ENCODE data around the gene FGF21.
"Not testable (repeated sequence)": the region's sequence is repeated elsewhere in the genome, so short reads cannot be mapped to it uniquely, and the experiment has no call there.

Gene FGF21

DNA sequence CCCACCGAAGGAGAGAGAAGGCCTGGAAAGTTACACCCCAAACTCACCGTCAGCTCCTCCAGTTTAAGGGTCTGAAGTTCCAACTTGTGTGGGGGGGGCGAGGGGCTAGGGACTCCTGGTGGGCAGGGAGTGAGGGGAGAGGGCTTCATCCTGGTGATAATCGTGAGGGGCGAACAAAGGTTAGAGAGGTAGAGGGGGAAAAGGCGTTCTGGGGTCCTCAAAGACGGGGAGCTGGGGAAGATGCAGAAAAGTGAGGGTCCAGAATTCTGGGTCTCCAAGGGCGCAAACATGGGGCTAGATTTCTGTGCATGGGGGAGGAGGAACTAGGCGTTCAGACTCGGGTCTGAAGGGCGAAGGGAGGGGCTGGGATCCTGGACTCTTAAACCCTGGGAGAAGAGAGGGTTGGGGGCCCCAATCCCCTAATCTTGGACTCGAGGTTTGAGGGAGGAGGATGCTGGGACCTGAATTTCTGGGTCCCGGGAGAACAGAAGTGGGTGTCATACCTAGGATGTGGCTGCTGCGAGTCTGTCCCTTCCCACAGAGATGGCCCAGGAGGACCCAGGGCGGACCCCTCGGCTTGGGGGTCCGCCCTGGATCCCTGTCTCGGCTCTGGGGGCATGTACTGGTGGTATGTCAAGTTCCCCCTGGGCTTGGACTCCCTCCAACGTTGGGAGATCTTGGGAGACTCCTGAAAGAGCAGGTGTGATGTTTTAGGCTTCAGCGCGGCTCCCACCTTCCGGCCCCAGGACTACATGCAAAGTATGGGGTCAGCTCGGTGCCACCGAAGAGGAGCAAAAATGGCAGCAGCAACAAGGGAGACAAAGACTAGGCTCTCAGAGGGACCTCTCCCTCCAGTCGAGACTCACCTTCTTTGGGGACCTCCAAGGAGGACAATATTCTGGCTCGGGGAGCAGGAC is 40.3 kb upstream of the FGF21 start:
- DNase-seq (ENCODE audit: low spot score), result no peak
- in situ Hi-C loops (cut with MboI; ENCODE audit: low pct_unique_long_range_greater_than_20kb, low sequenced_read_pairs, unreplicated experiment), result no loop called here
- TF ChIP-seq, protein P1, sequence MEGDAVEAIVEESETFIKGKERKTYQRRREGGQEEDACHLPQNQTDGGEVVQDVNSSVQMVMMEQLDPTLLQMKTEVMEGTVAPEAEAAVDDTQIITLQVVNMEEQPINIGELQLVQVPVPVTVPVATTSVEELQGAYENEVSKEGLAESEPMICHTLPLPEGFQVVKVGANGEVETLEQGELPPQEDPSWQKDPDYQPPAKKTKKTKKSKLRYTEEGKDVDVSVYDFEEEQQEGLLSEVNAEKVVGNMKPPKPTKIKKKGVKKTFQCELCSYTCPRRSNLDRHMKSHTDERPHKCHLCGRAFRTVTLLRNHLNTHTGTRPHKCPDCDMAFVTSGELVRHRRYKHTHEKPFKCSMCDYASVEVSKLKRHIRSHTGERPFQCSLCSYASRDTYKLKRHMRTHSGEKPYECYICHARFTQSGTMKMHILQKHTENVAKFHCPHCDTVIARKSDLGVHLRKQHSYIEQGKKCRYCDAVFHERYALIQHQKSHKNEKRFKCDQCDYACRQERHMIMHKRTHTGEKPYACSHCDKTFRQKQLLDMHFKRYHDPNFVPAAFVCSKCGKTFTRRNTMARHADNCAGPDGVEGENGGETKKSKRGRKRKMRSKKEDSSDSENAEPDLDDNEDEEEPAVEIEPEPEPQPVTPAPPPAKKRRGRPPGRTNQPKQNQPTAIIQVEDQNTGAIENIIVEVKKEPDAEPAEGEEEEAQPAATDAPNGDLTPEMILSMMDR (IDR thresholded peaks at IDR 0.05; ENCODE audit: extremely low read depth, insufficient read depth, missing control alignments), result no peak

DNA sequence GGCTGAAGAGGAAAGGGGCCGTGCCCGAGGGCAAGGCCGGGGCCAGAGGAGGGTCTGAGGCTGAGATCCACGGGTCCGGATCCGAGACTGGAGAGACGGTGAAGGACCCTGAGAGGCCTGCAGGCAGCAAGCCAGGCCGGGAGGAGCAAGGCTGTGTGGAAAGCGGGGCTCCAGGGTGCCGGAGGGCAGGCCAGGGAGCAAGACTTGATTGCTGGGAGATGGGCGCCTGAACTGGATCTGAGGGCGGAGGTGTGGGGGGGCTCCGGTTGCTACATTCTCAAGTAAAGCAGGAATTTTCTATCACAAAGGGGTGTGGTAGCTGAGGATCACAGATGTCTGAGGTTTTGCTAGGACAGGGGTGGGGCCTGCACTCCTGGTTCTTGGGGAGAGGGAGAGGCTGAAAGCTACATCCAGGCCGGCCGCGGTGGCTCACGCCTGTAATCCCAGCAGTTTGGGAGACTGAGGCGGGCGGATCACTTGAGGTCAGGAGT is 39.6 kb upstream of the FGF21 start:
- TF ChIP-seq, protein P1 (IDR thresholded peaks at IDR 0.05; ENCODE audit: extremely low read depth, insufficient read depth, missing control alignments), result no peak
- in situ Hi-C loops (cut with MboI; ENCODE audit: low pct_unique_long_range_greater_than_20kb, low sequenced_read_pairs, unreplicated experiment), result no loop called here
- DNase-seq (ENCODE audit: low spot score), result no peak

DNA sequence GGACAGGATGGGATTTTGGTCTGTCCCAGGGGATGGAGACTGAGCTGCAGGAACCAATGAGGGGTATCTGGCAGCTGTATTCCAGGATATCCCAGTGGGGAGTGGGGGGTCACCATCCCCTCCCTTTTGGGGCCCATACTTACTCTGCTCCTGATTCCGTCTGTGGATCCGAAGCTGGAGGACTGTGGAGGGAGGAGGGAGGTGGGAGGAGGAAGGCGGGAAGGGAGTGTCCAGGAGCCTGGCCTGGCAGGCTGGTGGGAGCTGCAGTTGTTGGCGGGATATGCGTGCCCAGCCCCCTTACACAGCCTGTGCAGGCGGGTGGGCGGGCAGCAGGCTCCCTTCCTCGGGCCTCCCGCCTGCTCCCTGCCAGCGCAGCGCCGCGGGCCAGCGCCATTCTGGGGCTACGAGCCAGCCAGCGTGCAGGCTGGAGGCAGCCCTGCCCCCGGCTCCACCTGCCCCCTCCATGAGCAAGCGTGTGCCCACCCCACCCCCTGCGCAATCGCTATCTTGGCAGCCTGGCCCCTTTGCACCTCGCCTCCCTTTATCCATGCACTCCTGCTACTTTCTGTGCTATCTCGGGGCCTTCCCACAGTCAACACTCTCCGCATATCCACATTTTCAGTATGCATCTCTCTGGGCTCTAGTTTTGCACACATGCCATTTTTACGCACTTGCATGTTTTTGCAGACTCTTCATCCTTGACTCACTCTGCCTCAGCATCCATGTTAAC is 38.6 kb upstream of the FGF21 start:
- TF ChIP-seq, protein P1 (IDR thresholded peaks at IDR 0.05; ENCODE audit: extremely low read depth, insufficient read depth, missing control alignments), result no peak
- no peak for DNase-seq (ENCODE audit: low spot score)
- in situ Hi-C loops (cut with MboI; ENCODE audit: low pct_unique_long_range_greater_than_20kb, low sequenced_read_pairs, unreplicated experiment), result no loop called here

DNA sequence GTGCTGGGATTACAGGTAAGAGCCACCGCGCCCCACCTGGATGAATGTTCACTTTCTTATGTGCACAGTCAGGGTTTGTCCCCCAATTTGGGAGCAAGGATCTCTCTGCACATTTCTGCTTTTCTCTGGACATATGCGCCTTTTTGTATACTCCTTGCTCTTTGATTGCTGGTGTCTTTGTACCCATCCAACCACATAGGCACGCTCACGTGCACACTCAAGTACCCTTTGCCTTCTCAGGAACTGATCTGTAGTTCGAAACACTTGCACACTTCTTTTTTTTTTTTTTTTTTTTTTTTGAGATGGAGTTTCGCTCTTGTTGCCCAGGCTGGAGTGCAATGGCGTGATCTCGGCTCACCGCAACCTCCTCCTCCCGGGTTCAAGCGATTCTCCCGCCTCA is 37.2 kb upstream of the FGF21 start:
- DNase-seq (ENCODE audit: low spot score); in situ Hi-C loops (cut with MboI; ENCODE audit: low pct_unique_long_range_greater_than_20kb, low sequenced_read_pairs, unreplicated experiment): not testable (repeated sequence)

DNA sequence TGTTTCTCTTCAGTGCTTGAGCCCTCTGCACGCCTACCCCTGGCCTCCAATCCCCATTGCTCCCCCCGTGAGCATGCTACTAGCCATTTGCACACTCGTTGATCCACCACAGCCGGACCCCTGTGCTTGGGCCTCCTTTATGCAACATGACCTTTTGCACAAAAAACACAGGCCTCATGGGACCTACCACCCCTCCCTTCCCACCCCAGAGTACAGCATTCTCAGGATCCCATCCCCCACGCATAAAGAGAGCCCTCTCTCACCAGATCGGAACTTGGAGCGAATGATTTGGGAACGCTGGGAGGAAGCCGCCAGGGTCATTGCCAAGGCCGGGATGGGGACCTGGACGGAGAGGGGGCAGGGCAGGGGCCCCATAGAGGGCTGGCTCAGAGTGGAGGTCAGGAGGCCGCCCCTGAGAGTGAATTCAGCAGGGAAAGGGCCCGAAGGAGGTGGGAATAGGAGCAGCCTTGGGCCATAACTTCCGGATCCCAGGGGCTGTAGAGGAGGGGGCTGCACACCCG is 36.6 kb upstream of the FGF21 start:
- TF ChIP-seq, protein P1 (IDR thresholded peaks at IDR 0.05; ENCODE audit: extremely low read depth, insufficient read depth, missing control alignments), result no peak
- in situ Hi-C loops (cut with MboI; ENCODE audit: low pct_unique_long_range_greater_than_20kb, low sequenced_read_pairs, unreplicated experiment), result no loop called here
- DNase-seq (ENCODE audit: low spot score), result no peak

DNA sequence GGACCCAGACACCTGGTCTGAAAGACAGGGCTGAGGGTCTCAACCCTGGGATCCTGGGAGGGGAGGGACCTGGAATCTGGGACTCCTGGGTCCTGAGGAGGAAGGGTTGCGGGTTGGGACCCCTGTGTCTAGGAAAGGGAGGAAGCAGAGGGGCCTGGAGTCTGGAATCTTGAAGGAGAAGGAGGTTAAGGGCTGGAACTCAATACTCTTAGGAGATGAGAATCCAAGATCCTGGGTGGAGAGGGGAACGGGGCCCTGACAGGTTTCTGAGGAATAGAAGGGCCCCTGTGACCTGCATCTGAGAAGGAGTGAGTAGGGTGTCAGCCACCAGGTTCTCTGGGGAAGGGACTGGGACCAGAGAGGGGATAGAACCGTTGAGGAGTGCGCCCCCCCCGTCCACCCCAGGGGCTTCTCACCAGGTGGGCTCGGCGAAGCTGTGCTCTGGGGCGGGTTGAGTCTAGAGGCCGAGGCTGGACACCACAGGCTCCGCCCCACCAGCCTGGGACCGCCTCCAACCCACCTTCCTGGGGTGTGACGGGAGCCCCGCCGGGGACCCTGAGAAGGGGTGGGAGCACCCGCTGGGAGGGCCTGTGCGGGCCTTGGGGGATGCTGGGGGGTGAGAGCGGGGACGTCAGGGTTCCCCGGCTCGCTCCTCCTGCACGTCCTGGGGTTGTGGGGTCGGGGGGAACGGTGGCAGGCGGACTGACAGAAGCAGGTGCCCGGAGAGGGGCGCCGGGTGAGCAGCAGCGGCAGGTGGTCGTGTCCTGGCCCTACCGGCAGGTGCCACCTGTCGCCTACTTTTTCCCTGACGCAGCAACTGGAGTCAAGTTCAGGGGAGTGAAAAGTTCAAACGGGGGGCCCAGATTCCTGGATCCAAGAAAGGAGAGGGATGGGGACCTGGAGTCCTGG is 35.8 kb upstream of the FGF21 start, which contains the start of gene MAMSTR:
TSS of gene MAMSTR (minus strand) at position 463 of the 909 bp plus-strand sequence. CDS start 694 bp downstream, outside the sequence.
- in situ Hi-C loops (cut with MboI; ENCODE audit: low pct_unique_long_range_greater_than_20kb, low sequenced_read_pairs, unreplicated experiment), result no loop called here
- TF ChIP-seq, protein P1 (IDR thresholded peaks at IDR 0.05; ENCODE audit: extremely low read depth, insufficient read depth, missing control alignments), result no peak
- no peak for DNase-seq (ENCODE audit: low spot score)
